Smooth muscle cell (in vitro differentiated cells): ENCODE results near the gene RASGRF2. TPM values are rescaled to one million over a fixed set of nuclear protein-coding genes. Genes with fewer than 3 reads are reported as not detected.
A peak's percentile ranks its signal among the peaks of the same experiment; 100 is the strongest.

Source experiments
- DNase-seq: peaks from one replicate; lab custom pipeline; 2025; ENCODE audit not compliant: unreplicated experiment; lab: John Stamatoyannopoulos, UW
- H2AFZ ChIP-seq: fragments of 200-600 bp; sonication (generic); 2 replicates; pipeline ENCODE4 v1.6.0; 2016; ENCODE audit warnings: antibody characterized with exemption, low read depth, mild to moderate bottlenecking
- H3F3A ChIP-seq: fragments of 200-600 bp; sonication (generic); 2 replicates; pipeline ENCODE4 v1.6.0; 2017; ENCODE audit warnings: antibody characterized with exemption, low read depth
- H3K27ac ChIP-seq: fragments of 200-600 bp; sonication (generic); 2 replicates; pipeline ENCODE4 v1.5.1; 2016; ENCODE audit warnings: low read depth, mild to moderate bottlenecking
- H3K27me3 ChIP-seq: fragments of 200-600 bp; sonication (generic); 2 replicates; pipeline ENCODE4 v1.6.1; 2016; ENCODE audit warnings: low read depth, mild to moderate bottlenecking
- H3K36me3 ChIP-seq: fragments of 200-600 bp; sonication (generic); 2 replicates; pipeline ENCODE4 v1.5.1; 2016; ENCODE audit warnings: low read depth
- H3K4me1 ChIP-seq: fragments of 200-600 bp; sonication (generic); 2 replicates; pipeline ENCODE4 v1.5.1; 2016; ENCODE audit warnings: low read depth
- H3K4me2 ChIP-seq: fragments of 200-600 bp; sonication (generic); 2 replicates; pipeline ENCODE4 v1.6.0; 2016; ENCODE audit warnings: mild to moderate bottlenecking
- H3K4me3 ChIP-seq: fragments of 200-600 bp; sonication (generic); 2 replicates; pipeline ENCODE4 v1.5.1; 2016; ENCODE audit warnings: mild to moderate bottlenecking
- H3K79me2 ChIP-seq: fragments of 200-600 bp; sonication (generic); 2 replicates; pipeline ENCODE4 v1.6.0; 2016; ENCODE audit warnings: low read depth, mild to moderate bottlenecking
- H3K9ac ChIP-seq: fragments of 200-600 bp; sonication (generic); 2 replicates; pipeline ENCODE4 v1.6.0; 2016; ENCODE audit warnings: low read depth
- H3K9me3 ChIP-seq: fragments of 200-600 bp; sonication (generic); replicated peaks from 2 replicates; pipeline ENCODE4 v1.5.1; 2016; ENCODE audit warnings: low read depth
- H4K20me1 ChIP-seq: fragments of 200-600 bp; sonication (generic); 2 replicates; pipeline ENCODE4 v1.6.0; 2016; ENCODE audit warnings: low read depth
- WGBS: methylation state at CpG from one replicate; pipeline ENCODE4 v1.1.7; 2016; ENCODE audit warnings: low lambda C conversion rate; 5-methylcytosine and 5-hydroxymethylcytosine counted together
- polyA plus RNA-seq: library from polyadenylated mRNA; unstranded; fragments of >200 nt; fragmentation: Nextera tagmentation; extraction: Ambion mirVana; gene quantifications from 2 replicates; pipeline ENCODE4 v1.2.1, GENCODE V29; 2016
- total RNA-seq: library from RNA; depleted of rRNA; stranded (reverse); fragments of >200 nt; gene quantifications from 2 replicates; pipeline ENCODE4 v1.2.3, GENCODE V29; 2014
- TF ChIP-seq, protein P1 (sequence below): fragments of 200-600 bp; sonication (generic); IDR thresholded peaks from 2 replicates; pipeline ENCODE4 v1.5.1; 2017; ENCODE audit warnings: borderline replicate concordance, mild to moderate bottlenecking, antibody characterized with exemption; ENCODE audit not compliant: insufficient read depth, poor library complexity, severe bottlenecking

RASGRF2 gene
- total and polyA plus RNA-seq, 2 experiments from 2014 or later, result 11.1 to 24.7 TPM

DNA sequence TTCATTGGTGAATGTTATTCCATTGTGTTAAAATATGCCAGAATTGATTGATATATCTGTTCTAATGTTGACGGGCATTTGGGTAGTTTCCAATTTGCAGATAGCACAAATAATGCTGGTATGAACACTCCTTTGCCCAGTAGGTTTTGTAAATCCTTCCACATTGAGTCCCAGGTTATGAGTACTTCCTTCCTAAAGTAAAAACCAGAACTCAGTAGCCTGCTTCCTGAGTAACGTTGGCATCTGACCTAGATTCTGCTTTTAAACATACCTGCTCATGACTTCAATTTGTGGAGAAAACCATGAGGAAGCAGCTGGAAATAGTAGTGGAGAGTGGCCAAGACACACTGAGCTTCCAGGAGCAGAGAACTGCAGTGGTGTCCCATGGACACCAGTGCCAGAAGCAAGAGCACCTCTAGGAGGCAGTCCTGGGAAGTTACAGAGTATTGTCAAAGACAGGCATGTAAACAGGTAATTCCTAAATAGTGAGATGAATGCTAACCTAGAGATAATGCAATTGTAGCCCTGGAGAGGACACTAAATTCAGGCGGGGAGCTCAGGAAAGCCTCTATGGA is 24.3 kb upstream of the RASGRF2 start:
- TF ChIP-seq, protein P1, sequence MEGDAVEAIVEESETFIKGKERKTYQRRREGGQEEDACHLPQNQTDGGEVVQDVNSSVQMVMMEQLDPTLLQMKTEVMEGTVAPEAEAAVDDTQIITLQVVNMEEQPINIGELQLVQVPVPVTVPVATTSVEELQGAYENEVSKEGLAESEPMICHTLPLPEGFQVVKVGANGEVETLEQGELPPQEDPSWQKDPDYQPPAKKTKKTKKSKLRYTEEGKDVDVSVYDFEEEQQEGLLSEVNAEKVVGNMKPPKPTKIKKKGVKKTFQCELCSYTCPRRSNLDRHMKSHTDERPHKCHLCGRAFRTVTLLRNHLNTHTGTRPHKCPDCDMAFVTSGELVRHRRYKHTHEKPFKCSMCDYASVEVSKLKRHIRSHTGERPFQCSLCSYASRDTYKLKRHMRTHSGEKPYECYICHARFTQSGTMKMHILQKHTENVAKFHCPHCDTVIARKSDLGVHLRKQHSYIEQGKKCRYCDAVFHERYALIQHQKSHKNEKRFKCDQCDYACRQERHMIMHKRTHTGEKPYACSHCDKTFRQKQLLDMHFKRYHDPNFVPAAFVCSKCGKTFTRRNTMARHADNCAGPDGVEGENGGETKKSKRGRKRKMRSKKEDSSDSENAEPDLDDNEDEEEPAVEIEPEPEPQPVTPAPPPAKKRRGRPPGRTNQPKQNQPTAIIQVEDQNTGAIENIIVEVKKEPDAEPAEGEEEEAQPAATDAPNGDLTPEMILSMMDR, result no peak
- Histone ChIP-seq H3K4me2 (no peak overlapping the region), H3K4me1 (no peaks in the 10 kb centered on the region), H3K36me3 (no peaks in the 10 kb centered on the region), H3K9ac (no peak overlapping the region), H3K9me3 (no peaks in the 10 kb centered on the region), H3K79me2 (no peaks in the 10 kb centered on the region), H2AFZ (no peak overlapping the region), H4K20me1 (no peaks in the 10 kb centered on the region), H3K27ac (no peak overlapping the region), H3F3A (no peaks in the 10 kb centered on the region), H3K4me3 (no peak overlapping the region), H3K27me3 (no peaks in the 10 kb centered on the region)
- DNase-seq, result no peak
- 83% methylated on average over 3 of the region's 3 CpGs for WGBS

DNA sequence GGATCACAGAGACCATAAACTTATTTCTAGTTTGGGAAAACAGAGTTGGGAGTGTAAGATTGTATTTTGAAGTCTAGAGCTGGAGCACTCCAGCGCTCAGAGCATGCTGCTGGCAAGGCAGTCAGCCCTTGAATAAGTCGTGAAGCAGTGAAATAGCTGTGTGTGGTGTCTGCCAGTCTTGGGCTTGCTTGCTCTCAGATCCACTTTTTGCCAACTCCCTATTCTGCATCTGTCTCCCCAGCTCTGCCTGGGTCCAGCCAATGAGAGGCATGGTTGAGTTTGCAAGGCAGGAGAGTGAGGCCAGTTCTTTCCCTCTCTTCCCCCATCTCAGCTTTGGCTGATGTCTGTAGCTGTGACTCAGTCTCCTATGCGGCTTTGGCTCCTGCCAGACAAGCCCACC is 23.3 kb upstream of the RASGRF2 start:
- H2AFZ ChIP-seq, result no peak overlapping the region
- 92% methylated on average over 3 of the region's 3 CpGs for WGBS
- no peaks in the 10 kb centered on the region for H3K27me3 ChIP-seq
- TF ChIP-seq, protein P1, result no peak
- no peaks in the 10 kb centered on the region for H3K9me3 ChIP-seq
- no peaks in the 10 kb centered on the region for H3K79me2 ChIP-seq
- H4K20me1 ChIP-seq, result no peaks in the 10 kb centered on the region
- no peak overlapping the region for H3K27ac ChIP-seq
- no peaks in the 10 kb centered on the region for H3K4me1 ChIP-seq
- no peak overlapping the region for H3K4me3 ChIP-seq
- H3K4me2 ChIP-seq, result no peak overlapping the region
- no peak overlapping the region for H3K9ac ChIP-seq
- no peaks in the 10 kb centered on the region for H3K36me3 ChIP-seq
- no peak for DNase-seq
- no peaks in the 10 kb centered on the region for H3F3A ChIP-seq

DNA sequence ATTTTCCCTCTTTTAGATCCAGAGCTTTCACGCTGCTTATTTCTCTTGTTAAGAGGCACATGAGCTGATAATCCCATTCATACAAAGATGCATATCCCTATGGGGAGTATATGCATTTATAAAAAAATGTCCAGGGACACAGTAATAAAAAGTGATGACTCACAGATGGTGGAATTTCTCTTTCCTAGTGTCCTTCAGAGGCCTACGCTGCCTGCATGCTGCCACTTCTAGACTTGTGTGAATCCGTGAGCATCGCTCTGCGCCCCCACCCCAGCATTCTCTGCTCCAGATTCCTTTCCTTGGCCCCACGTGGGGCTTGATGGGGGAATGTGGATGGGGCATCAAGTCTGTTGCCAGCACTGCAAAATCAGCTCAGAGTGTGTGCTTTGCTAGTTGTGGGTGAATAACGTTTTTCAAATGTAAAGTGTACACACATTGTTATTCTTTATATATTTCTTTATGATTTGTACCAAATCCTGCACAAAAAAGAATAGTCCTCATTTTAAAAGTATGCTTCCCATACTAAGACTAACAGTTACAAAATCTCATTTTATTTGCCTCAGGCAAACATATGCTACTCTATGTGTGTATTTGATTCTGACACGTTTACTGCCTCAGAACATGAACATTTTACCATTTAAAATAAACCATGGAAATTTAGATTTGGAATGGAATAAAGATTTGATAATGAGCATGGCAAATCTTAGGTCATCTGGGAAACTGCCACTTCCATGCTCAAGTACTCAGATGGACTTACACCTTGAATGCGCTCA is 22.4 kb upstream of the RASGRF2 start:
- TF ChIP-seq, protein P1, result no peak
- H3K9me3 ChIP-seq, result no peaks in the 10 kb centered on the region
- peak overlapping the region; percentile 38 for H3K4me2 ChIP-seq
- H3K36me3 ChIP-seq, result no peaks in the 10 kb centered on the region
- H3K9ac ChIP-seq, result no peak overlapping the region
- no peaks in the 10 kb centered on the region for H3K79me2 ChIP-seq
- H3F3A ChIP-seq, result no peaks in the 10 kb centered on the region
- H3K4me1 ChIP-seq, result no peaks in the 10 kb centered on the region
- no peaks in the 10 kb centered on the region for H4K20me1 ChIP-seq
- H3K27ac ChIP-seq, result peak overlapping the region; percentile 17
- no peak overlapping the region for H3K4me3 ChIP-seq
- peak; percentile 1 for DNase-seq
- H3K27me3 ChIP-seq, result no peaks in the 10 kb centered on the region
- peak overlapping the region; percentile 29 for H2AFZ ChIP-seq
- 50% methylated on average over 9 of the region's 9 CpGs for WGBS
